ENCODE measurements around the gene MYO1D.

The MYO1D gene

GRCh38 chr17:32831223-32831622, 45.7 kb downstream of the MYO1D start:
- Histone ChIP-seq H3K4me2 (no peak overlapping the region), H2AFZ (ENCODE audit: low read depth) (no peak overlapping the region), H3K9ac (no peak overlapping the region), H3K27ac (no peak overlapping the region), H3K4me3 (IDR thresholded peaks at IDR 0.05; ENCODE audit: insufficient read depth, low read depth, low read length) (no peak overlapping the region), H4K20me1 (ENCODE audit: insufficient read depth) (no peaks in the 10 kb centered on the region), H3K36me3 (ENCODE audit: insufficient read depth) (no peaks in the 10 kb centered on the region), H3K4me1 (ENCODE audit: low read depth, poor library complexity, severe bottlenecking) (peaks cover 62% of the 10 kb centered on the region), H3K27me3 (ENCODE audit: insufficient read depth, low read depth) (no peaks in the 10 kb centered on the region), H3K79me2 (ENCODE audit: insufficient read depth, low read depth) (0 out of 2 replicates have a peak, but pooled peaks cover 9% of the 10 kb centered on the region)
- TF ChIP-seq CTCF (conservative IDR thresholded peaks at IDR 0.05; ENCODE audit: low read depth, low read length) = no peak

GRCh38 chr17:32828822-32829221, 48.1 kb downstream of the MYO1D start:
- peaks cover 9% of the 10 kb centered on the region; the same call in 1 of the 2 replicates for H3K79me2 ChIP-seq (ENCODE audit: insufficient read depth, low read depth)
- peak overlapping the region; percentile 84; the same call in 1 of the 2 replicates for H3K9ac ChIP-seq
- H3K36me3 ChIP-seq (ENCODE audit: insufficient read depth) = no peaks in the 10 kb centered on the region
- no peak for TF ChIP-seq CTCF (conservative IDR thresholded peaks at IDR 0.05; ENCODE audit: low read depth, low read length)
- H3K27me3 ChIP-seq (ENCODE audit: insufficient read depth, low read depth) = no peaks in the 10 kb centered on the region
- H3K4me2 ChIP-seq = peak overlapping the region; percentile 100
- peak overlapping the region; percentile 83; the same call in 1 of the 2 replicates for H2AFZ ChIP-seq (ENCODE audit: low read depth)
- peak overlapping the region; percentile 96 for H3K27ac ChIP-seq
- H3K4me3 ChIP-seq (IDR thresholded peaks at IDR 0.05; ENCODE audit: insufficient read depth, low read depth, low read length) = no peak overlapping the region
- H3K4me1 ChIP-seq (ENCODE audit: low read depth, poor library complexity, severe bottlenecking) = peaks cover 65% of the 10 kb centered on the region
- H4K20me1 ChIP-seq (ENCODE audit: insufficient read depth) = no peaks in the 10 kb centered on the region

- no peaks in the 10 kb centered on the region for H3K36me3 ChIP-seq (ENCODE audit: insufficient read depth)
These were observed 49.7 kb downstream of the MYO1D start for GRCh38 chr17:32827227-32827626.

DNA sequence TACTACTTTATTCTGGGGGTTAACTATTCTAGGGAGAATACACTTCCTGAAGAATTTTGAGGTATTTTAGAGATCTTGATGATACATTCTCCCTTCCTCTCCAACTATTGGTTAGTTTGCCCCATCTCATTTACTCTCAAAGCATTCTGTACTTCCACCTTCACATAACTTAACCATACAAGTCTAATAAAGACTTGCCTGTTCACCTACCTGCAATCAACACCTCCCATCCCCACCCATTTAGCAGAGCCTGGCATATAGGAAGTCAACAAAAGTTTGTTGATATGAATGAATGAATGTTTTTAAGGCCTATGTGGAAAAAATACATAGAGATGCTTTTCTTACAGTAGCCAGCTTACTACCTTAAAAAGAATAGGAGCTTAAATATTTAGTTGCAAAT, 50.8 kb downstream of the MYO1D start:
- Histone ChIP-seq H3K9ac (no peak overlapping the region), H2AFZ (ENCODE audit: low read depth) (no peak overlapping the region), H3K4me3 (IDR thresholded peaks at IDR 0.05; ENCODE audit: insufficient read depth, low read depth, low read length) (no peak overlapping the region), H4K20me1 (ENCODE audit: insufficient read depth) (no peaks in the 10 kb centered on the region), H3K36me3 (ENCODE audit: insufficient read depth) (no peaks in the 10 kb centered on the region), H3K27me3 (ENCODE audit: insufficient read depth, low read depth) (no peaks in the 10 kb centered on the region), H3K27ac (no peak overlapping the region), H3K79me2 (ENCODE audit: insufficient read depth, low read depth) (peaks cover 9% of the 10 kb centered on the region; the same call in 1 of the 2 replicates), H3K4me2 (0 out of 2 replicates have a peak overlapping the region, but pooled peaks have one; percentile 100), H3K4me1 (ENCODE audit: low read depth, poor library complexity, severe bottlenecking) (peaks cover 64% of the 10 kb centered on the region)
- TF ChIP-seq CTCF (conservative IDR thresholded peaks at IDR 0.05; ENCODE audit: low read depth, low read length) = no peak

More at GRCh38 chr17:32827227-32827626, 49.7 kb downstream of the MYO1D start:
- Histone ChIP-seq H3K4me1 (ENCODE audit: low read depth, poor library complexity, severe bottlenecking) (peaks cover 74% of the 10 kb centered on the region), H3K79me2 (ENCODE audit: insufficient read depth, low read depth) (peaks cover 9% of the 10 kb centered on the region; the same call in 1 of the 2 replicates), H3K27ac (peak overlapping the region; percentile 96), H3K4me2 (peak overlapping the region; percentile 100), H3K9ac (no peak overlapping the region), H2AFZ (ENCODE audit: low read depth) (no peak overlapping the region), H4K20me1 (ENCODE audit: insufficient read depth) (no peaks in the 10 kb centered on the region), H3K4me3 (IDR thresholded peaks at IDR 0.05; ENCODE audit: insufficient read depth, low read depth, low read length) (no peak overlapping the region), H3K27me3 (ENCODE audit: insufficient read depth, low read depth) (no peaks in the 10 kb centered on the region)
- no peak for TF ChIP-seq CTCF (conservative IDR thresholded peaks at IDR 0.05; ENCODE audit: low read depth, low read length)
